SK-N-SH (cell line): ENCODE measurements around the gene FIGN. TPM values are rescaled to one million over a fixed set of nuclear protein-coding genes. Genes with fewer than 3 reads are reported as not detected.
A peak's percentile ranks its signal among the peaks of the same experiment; 100 is the strongest.

Experiments used
- CTCF ChIA-PET: fragments of 300-600, 350-600 bp; formaldehyde crosslinking; extraction: SDS; loops from one replicate; lab custom pipeline; 2021; lab: Yijun Ruan, JAX
- POLR2A ChIA-PET: fragments of 350-600 bp; sonication (Branson Sonifier 250); formaldehyde crosslinking; extraction: SDS; loops from one replicate; lab custom pipeline; 2020; ENCODE audit warnings: antibody characterized with exemption, inconsistent platforms; lab: Yijun Ruan, JAX
- DNase-seq: peaks from one replicate; pipeline ENCODE4 v3.0.0; 2012
- H2AFZ ChIP-seq: fragments of 200-600 bp; sonication (generic); 2 replicates; pipeline ENCODE4 v1.8.1; 2016; ENCODE audit warnings: antibody characterized with exemption, mild to moderate bottlenecking, low read depth
- H3F3A ChIP-seq: fragments of 200-600 bp; sonication (generic); replicated peaks from 2 replicates; pipeline ENCODE3; 2016; ENCODE audit warnings: antibody characterized with exemption, mild to moderate bottlenecking; ENCODE audit not compliant: insufficient read depth
- H3K27ac ChIP-seq, 2 experiments: fragments of 200-500 bp in 1 of 2; fragments of 200-600 bp in 1 of 2; sonication (Bioruptor generic) in 1 of 2; sonication (generic), shearing (Covaris generic) in 1 of 2; 2 replicates each; pipeline versions ENCODE4 v1.5.1 to v1.6.1; 2014 to 2016; ENCODE audit warnings: low read depth in 2 of 2, inconsistent platforms in 1 of 2, low read length in 1 of 2, mild to moderate bottlenecking in 1 of 2, mixed read lengths in 1 of 2
- H3K27me3 ChIP-seq: fragments of 200-600 bp; sonication (generic), shearing (Covaris generic); 2 replicates; pipeline ENCODE4 v1.6.1; 2016; ENCODE audit warnings: mixed run types; ENCODE audit not compliant: insufficient read depth
- H3K36me3 ChIP-seq, 2 experiments: fragments of 200-500 bp in 1 of 2; fragments of 200-600 bp in 1 of 2; sonication (Bioruptor generic) in 1 of 2; sonication (generic) in 1 of 2; replicated peaks in 1 of 2; 2 replicates each; pipeline versions ENCODE3 to v1.5.1; 2014 to 2016; ENCODE audit warnings: low read length in 1 of 2, mild to moderate bottlenecking in 1 of 2; ENCODE audit not compliant: insufficient read depth in 2 of 2, control insufficient read depth in 1 of 2
- H3K4me1 ChIP-seq, 2 experiments: fragments of 200-500 bp in 1 of 2; fragments of 200-600 bp in 1 of 2; sonication (Bioruptor generic) in 1 of 2; sonication (generic), shearing (Covaris generic) in 1 of 2; 2 replicates each; pipeline versions ENCODE4 v1.5.1 to v1.6.1; 2014 to 2016; ENCODE audit warnings: low read depth in 1 of 2, low read length in 1 of 2, mixed run types in 1 of 2; ENCODE audit not compliant: insufficient read depth in 2 of 2, control insufficient read depth in 1 of 2
- H3K4me2 ChIP-seq: fragments of 200-600 bp; sonication (generic), shearing (Covaris generic); 2 replicates; pipeline ENCODE4 v1.6.1; 2017; ENCODE audit warnings: mixed run types
- H3K4me3 ChIP-seq, 2 experiments: fragments of 200-500 bp in 1 of 2; fragments of 200-600 bp in 1 of 2; sonication (Bioruptor generic) in 1 of 2; sonication (generic), shearing (Covaris generic) in 1 of 2; 2 replicates each; pipeline versions ENCODE4 v1.5.1 to v1.8.1; 2014 to 2016; ENCODE audit warnings: low read depth in 2 of 2, inconsistent platforms in 1 of 2, low read length in 1 of 2, mild to moderate bottlenecking in 1 of 2, mixed read lengths in 1 of 2, moderate library complexity in 1 of 2
- H3K79me2 ChIP-seq: fragments of 200-600 bp; sonication (generic); 2 replicates; pipeline ENCODE4 v1.8.1; 2017; ENCODE audit warnings: mild to moderate bottlenecking; ENCODE audit not compliant: insufficient read depth
- H3K9ac ChIP-seq: fragments of 200-600 bp; sonication (generic); 2 replicates; pipeline ENCODE4 v1.6.1; 2017; ENCODE audit warnings: mixed run types
- H3K9me2 ChIP-seq: fragments of 200-600 bp; sonication (generic); 2 replicates; pipeline ENCODE4 v1.6.1; 2017; ENCODE audit warnings: mixed run types
- H3K9me3 ChIP-seq: fragments of 200-600 bp; sonication (generic); 2 replicates; pipeline ENCODE4 v1.6.1; 2017; ENCODE audit warnings: mixed run types, mild to moderate bottlenecking, moderate library complexity
- H4K20me1 ChIP-seq: fragments of 200-600 bp; sonication (generic); 2 replicates; pipeline ENCODE4 v1.6.1; 2017; ENCODE audit warnings: mild to moderate bottlenecking, mixed run types; ENCODE audit not compliant: insufficient read depth
- ELF1 ChIP-seq: IDR thresholded peaks from 2 replicates; pipeline ENCODE4 v1.4.0; 2012
- EP300 ChIP-seq, 2 experiments: IDR thresholded peaks; 2 replicates each; pipeline versions ENCODE4 v1.4.0 to v1.6.1; 2012; ENCODE audit warnings: borderline replicate concordance in 1 of 2, low read depth in 1 of 2, low read length in 1 of 2
- FOXM1 ChIP-seq: IDR thresholded peaks from 2 replicates; pipeline ENCODE4 v1.4.0; 2012; ENCODE audit warnings: low read depth, mild to moderate bottlenecking
- GABPA ChIP-seq: IDR thresholded peaks from 2 replicates; pipeline ENCODE4 v1.4.0; 2012; ENCODE audit warnings: low read depth, mild to moderate bottlenecking
- GATA2 ChIP-seq: sonication (generic); formaldehyde crosslinking; IDR thresholded peaks from 2 replicates; pipeline ENCODE4 v1.5.0; 2020; ENCODE audit warnings: mild to moderate bottlenecking, missing genetic modification reagents
- MEF2A ChIP-seq: IDR thresholded peaks from 2 replicates; pipeline ENCODE4 v1.4.0; 2012; ENCODE audit warnings: low read depth, borderline replicate concordance
- MXI1 ChIP-seq: IDR thresholded peaks from 2 replicates; pipeline ENCODE4 v1.6.1; 2012; ENCODE audit warnings: mild to moderate bottlenecking, low read depth, low read length, improper control_type of control experiment
- NFIC ChIP-seq: IDR thresholded peaks from 2 replicates; pipeline ENCODE4 v1.4.0; 2012; ENCODE audit warnings: borderline replicate concordance
- RXRA ChIP-seq: IDR thresholded peaks from 2 replicates; pipeline ENCODE4 v1.4.0; 2012; ENCODE audit warnings: low read depth, mild to moderate bottlenecking, borderline replicate concordance
- SIN3A ChIP-seq: IDR thresholded peaks from 2 replicates; pipeline ENCODE4 v1.6.1; 2012; ENCODE audit warnings: low read depth, mild to moderate bottlenecking, low read length, moderate library complexity, borderline replicate concordance
- SMC3 ChIP-seq: IDR thresholded peaks from 2 replicates; pipeline ENCODE4 v1.6.1; 2012; ENCODE audit warnings: low read depth, low read length, improper control_type of control experiment
- TAF1 ChIP-seq: IDR thresholded peaks from 2 replicates; pipeline ENCODE4 v1.6.1; 2012; ENCODE audit warnings: low read depth, mild to moderate bottlenecking, low read length, moderate library complexity, borderline replicate concordance
- USF2 ChIP-seq: fragments of 150-350 bp; IDR thresholded peaks from 2 replicates; pipeline ENCODE4 v1.6.1; 2017; ENCODE audit warnings: antibody characterized with exemption, low read length, low read depth, borderline replicate concordance
- YY1 ChIP-seq: IDR thresholded peaks from 2 replicates; pipeline ENCODE4 v1.4.0; 2012; ENCODE audit warnings: low read depth, mild to moderate bottlenecking
- WGBS: methylation state at CpG from one replicate; pipeline ENCODE4 v1.1.6; 2017; ENCODE audit warnings: low lambda C conversion rate; 5-methylcytosine and 5-hydroxymethylcytosine counted together
- polyA plus RNA-seq, 3 experiments: library from polyadenylated mRNA; depleted of rRNA; stranded (reverse); fragments of >200 nt; gene quantifications; 2 replicates each; pipeline ENCODE4 v1.2.3, GENCODE V29; 2012
- TF ChIP-seq, protein P1 (sequence below): fragments of 200-600 bp; sonication (generic); IDR thresholded peaks from 2 replicates; pipeline ENCODE4 v1.6.1; 2017; ENCODE audit warnings: antibody characterized with exemption, mild to moderate bottlenecking, moderate library complexity
- TF ChIP-seq, protein P2 (sequence below): IDR thresholded peaks from 2 replicates; pipeline ENCODE4 v1.4.0; 2012; ENCODE audit warnings: low read depth
- TF ChIP-seq, protein P3 (sequence below): IDR thresholded peaks from 2 replicates; pipeline ENCODE4; 2012

Gene FIGN
- polyA plus RNA-seq, 1 of the 3 experiments (the other 2 are of a cell fraction) = 0.74 TPM

- TF ChIP-seq YY1 = no peak
Measured at GRCh38 chr2:163785162-163785561, 49.4 kb upstream of the FIGN start (continued).

DNA sequence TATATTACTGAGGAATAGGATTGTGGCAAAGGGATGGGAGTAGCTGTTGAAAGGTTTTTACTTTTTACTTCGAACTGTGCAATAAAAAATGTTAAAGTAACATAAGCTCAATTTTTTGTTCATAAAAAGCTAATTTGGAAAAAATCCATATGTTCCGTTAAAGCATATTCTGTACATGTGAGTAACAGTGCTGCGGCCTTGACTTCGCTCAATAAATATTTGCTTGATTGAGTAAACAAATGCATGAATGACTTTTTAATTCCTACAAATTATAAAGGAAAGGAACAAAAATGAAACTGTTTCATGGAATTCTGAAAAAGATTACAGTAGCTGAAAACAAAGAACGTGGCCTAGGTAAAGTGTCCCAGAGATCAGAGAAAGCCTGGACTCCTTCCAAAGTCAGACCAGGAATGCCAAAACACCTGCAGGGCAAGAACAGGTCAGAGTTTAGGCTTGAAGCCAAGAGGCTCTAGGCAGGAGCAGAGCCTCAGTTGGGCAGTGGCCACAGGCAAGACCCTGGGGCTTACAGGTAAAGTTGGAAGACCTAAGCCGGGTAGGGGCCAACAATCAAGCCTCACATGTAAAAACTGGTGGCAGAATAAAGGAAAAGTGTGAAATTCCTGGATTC is 44.3 kb upstream of the FIGN start:
- no peak overlapping the region for H3K9ac ChIP-seq
- H3K4me1 ChIP-seq = no peaks in the 10 kb centered on the region; a peak in 1 of 4 replicates
- no peaks in the 10 kb centered on the region for H3K9me2 ChIP-seq
- POLR2A ChIA-PET = no interaction called here
- no peak overlapping the region for H3K4me3 ChIP-seq
- no peaks in the 10 kb centered on the region for H4K20me1 ChIP-seq
- H3K79me2 ChIP-seq = no peaks in the 10 kb centered on the region
- WGBS = 88% methylated on average over 6 of the region's 6 CpGs
- no peak overlapping the region for H2AFZ ChIP-seq
- peaks cover 21% of the 10 kb centered on the region for H3F3A ChIP-seq
- H3K4me2 ChIP-seq = no peak overlapping the region
- DNase-seq = no peak
- no peaks in the 10 kb centered on the region for H3K36me3 ChIP-seq
- TF ChIP-seq, protein P1, sequence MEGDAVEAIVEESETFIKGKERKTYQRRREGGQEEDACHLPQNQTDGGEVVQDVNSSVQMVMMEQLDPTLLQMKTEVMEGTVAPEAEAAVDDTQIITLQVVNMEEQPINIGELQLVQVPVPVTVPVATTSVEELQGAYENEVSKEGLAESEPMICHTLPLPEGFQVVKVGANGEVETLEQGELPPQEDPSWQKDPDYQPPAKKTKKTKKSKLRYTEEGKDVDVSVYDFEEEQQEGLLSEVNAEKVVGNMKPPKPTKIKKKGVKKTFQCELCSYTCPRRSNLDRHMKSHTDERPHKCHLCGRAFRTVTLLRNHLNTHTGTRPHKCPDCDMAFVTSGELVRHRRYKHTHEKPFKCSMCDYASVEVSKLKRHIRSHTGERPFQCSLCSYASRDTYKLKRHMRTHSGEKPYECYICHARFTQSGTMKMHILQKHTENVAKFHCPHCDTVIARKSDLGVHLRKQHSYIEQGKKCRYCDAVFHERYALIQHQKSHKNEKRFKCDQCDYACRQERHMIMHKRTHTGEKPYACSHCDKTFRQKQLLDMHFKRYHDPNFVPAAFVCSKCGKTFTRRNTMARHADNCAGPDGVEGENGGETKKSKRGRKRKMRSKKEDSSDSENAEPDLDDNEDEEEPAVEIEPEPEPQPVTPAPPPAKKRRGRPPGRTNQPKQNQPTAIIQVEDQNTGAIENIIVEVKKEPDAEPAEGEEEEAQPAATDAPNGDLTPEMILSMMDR = no peak
- no peak for TF ChIP-seq NFIC
- H3K9me3 ChIP-seq = no peaks in the 10 kb centered on the region
- CTCF ChIA-PET = interaction anchor here (1.0 kb wide), 1 partner anchor 10 kb away, joined by 3 read pairs; no protein-coding TSS in a partner anchor
- H3K27me3 ChIP-seq = no peaks in the 10 kb centered on the region
- no peak overlapping the region for H3K27ac ChIP-seq

DNA sequence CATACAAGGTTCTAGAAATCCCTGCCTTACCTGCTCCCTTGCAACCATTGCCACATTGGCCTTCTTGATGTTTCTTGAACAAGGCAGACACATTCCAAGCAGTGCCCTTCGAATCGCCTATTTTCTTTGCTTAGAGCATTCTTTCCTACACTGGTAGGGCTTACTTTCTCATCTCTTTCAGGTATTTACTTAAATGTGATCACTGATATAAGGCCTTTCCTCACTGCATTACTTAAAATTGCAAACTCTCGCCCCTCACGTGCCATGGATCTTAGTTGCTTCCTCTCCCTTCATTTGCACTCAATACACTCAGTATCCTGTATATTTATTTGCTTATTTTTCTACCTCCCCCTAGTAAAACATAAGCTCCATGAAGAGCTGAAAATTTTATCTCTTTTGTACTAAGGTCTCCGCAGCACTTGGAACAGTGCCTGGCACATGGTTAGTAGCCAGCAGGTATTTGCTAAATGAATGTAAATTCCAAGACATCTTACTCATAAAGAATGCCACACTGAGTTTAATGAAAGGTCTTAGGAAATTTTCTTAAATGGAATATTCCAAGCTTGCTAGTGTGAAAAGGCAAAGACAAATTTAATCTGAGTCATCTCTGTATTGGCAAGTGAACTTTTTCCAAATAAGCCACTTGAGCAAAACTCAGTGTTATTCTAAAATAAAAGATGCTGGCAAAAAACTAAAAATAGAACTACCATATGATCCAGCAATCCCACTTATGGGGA is 42.4 kb upstream of the FIGN start:
- H3K4me2 ChIP-seq = no peak overlapping the region
- H3K27ac ChIP-seq = peak overlapping the region in 1 of 2 experiments; percentile 15; a peak in 3 of 4 replicates
- H3K27me3 ChIP-seq = no peaks in the 10 kb centered on the region
- no peaks in the 10 kb centered on the region; a peak in 1 of 4 replicates for H3K4me1 ChIP-seq
- no peaks in the 10 kb centered on the region for H4K20me1 ChIP-seq
- CTCF ChIA-PET = no interaction called here
- no peak for DNase-seq
- no peaks in the 10 kb centered on the region for H3K9me2 ChIP-seq
- POLR2A ChIA-PET = no interaction called here
- H3K4me3 ChIP-seq = no peak overlapping the region
- 66% methylated on average over 5 of the region's 5 CpGs for WGBS
- no peak overlapping the region for H2AFZ ChIP-seq
- no peaks in the 10 kb centered on the region for H3K79me2 ChIP-seq
- H3K9me3 ChIP-seq = no peaks in the 10 kb centered on the region
- H3K36me3 ChIP-seq = no peaks in the 10 kb centered on the region
- no peak overlapping the region for H3K9ac ChIP-seq
- peaks cover 30% of the 10 kb centered on the region for H3F3A ChIP-seq
- peak in 1 of 2 experiments; percentile 62; a peak in 2 of 4 replicates for TF ChIP-seq EP300 (IDR thresholded peaks at IDR 0.05; ENCODE audit: borderline replicate concordance in 1 of 2, low read depth in 1 of 2, low read length in 1 of 2)
- TF ChIP-seq SMC3 = no peak
- no peak for TF ChIP-seq TAF1
- no peak for TF ChIP-seq GABPA
- no peak for TF ChIP-seq USF2
- TF ChIP-seq ELF1 = no peak
- TF ChIP-seq, protein P2, sequence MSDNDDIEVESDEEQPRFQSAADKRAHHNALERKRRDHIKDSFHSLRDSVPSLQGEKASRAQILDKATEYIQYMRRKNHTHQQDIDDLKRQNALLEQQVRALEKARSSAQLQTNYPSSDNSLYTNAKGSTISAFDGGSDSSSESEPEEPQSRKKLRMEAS = 0 out of 2 replicates have a peak, but pooled peaks have one; percentile 59
- TF ChIP-seq SIN3A = no peak
- TF ChIP-seq, protein P1 = no peak
- TF ChIP-seq FOXM1 = no peak
- no peak for TF ChIP-seq GATA2 (CRISPR knock-in tag)
- TF ChIP-seq RXRA = peak; percentile 59; the same call in 1 of the 2 replicates
- TF ChIP-seq MEF2A = peak; percentile 80; the same call in 1 of the 2 replicates
- TF ChIP-seq, protein P3, sequence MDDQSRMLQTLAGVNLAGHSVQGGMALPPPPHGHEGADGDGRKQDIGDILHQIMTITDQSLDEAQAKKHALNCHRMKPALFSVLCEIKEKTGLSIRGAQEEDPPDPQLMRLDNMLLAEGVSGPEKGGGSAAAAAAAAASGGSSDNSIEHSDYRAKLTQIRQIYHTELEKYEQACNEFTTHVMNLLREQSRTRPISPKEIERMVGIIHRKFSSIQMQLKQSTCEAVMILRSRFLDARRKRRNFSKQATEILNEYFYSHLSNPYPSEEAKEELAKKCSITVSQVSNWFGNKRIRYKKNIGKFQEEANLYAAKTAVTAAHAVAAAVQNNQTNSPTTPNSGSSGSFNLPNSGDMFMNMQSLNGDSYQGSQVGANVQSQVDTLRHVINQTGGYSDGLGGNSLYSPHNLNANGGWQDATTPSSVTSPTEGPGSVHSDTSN = peak; percentile 44; the same call in 1 of the 2 replicates
- no peak for TF ChIP-seq MXI1
